ENCODE data around the gene LNX1. TPM values are rescaled to one million over a fixed set of nuclear protein-coding genes. Genes with fewer than 3 reads are reported as not detected.

Gene LNX1
- total RNA-seq, 1 donor from 2014 or later: 5.4 TPM

DNA sequence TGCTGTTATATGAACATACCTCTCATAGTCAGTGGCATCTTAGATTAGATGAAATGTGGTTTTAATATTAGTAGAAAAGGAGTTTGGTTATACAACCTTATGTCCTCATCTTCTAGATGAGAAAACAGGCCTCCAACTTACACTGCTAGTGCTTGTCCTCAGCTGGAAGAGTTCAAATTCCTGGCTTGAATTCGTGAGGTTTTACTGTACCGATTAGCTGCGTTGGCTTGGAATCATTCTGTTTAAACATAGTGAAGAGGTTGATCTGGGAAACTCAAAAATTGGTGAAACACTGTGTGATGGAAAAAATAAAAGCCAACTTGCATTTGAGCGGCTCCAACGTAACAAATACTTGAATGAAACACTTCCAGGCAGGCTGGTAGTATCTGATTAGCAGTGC, 81.0 kb downstream of the LNX1 start:
- Histone ChIP-seq H3K4me1 (no peaks in the 10 kb centered on the region), H3K36me3 (no peaks in the 10 kb centered on the region), H3K27me3 (ENCODE audit: low read depth) (no peaks in the 10 kb centered on the region), H3K4me3 (no peak overlapping the region), H3K9me3 (no peaks in the 10 kb centered on the region), H3K27ac (no peak overlapping the region)
- DNase-seq: no peak
- ATAC-seq: no peak
- TF ChIP-seq, protein P1, sequence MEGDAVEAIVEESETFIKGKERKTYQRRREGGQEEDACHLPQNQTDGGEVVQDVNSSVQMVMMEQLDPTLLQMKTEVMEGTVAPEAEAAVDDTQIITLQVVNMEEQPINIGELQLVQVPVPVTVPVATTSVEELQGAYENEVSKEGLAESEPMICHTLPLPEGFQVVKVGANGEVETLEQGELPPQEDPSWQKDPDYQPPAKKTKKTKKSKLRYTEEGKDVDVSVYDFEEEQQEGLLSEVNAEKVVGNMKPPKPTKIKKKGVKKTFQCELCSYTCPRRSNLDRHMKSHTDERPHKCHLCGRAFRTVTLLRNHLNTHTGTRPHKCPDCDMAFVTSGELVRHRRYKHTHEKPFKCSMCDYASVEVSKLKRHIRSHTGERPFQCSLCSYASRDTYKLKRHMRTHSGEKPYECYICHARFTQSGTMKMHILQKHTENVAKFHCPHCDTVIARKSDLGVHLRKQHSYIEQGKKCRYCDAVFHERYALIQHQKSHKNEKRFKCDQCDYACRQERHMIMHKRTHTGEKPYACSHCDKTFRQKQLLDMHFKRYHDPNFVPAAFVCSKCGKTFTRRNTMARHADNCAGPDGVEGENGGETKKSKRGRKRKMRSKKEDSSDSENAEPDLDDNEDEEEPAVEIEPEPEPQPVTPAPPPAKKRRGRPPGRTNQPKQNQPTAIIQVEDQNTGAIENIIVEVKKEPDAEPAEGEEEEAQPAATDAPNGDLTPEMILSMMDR (IDR thresholded peaks at IDR 0.05): no peak
- intact Hi-C loops (cut with DNase I): no loop called here

GRCh38 chr4:53508446-53508845, 82.8 kb downstream of the LNX1 start:
- no peak for DNase-seq
- H3K27ac ChIP-seq: no peak overlapping the region
- H3K4me1 ChIP-seq: no peaks in the 10 kb centered on the region
- no peak for ATAC-seq
- intact Hi-C loops (cut with DNase I): no loop called here
- TF ChIP-seq, protein P1 (IDR thresholded peaks at IDR 0.05): no peak
- no peaks in the 10 kb centered on the region for H3K9me3 ChIP-seq
- H3K27me3 ChIP-seq (ENCODE audit: low read depth): no peaks in the 10 kb centered on the region
- no peaks in the 10 kb centered on the region for H3K36me3 ChIP-seq
- no peak overlapping the region for H3K4me3 ChIP-seq

- Histone ChIP-seq H3K4me3 (no peak overlapping the region), H3K9me3 (no peaks in the 10 kb centered on the region), H3K36me3 (no peaks in the 10 kb centered on the region), H3K27ac (no peak overlapping the region), H3K27me3 (ENCODE audit: low read depth) (no peaks in the 10 kb centered on the region), H3K4me1 (no peaks in the 10 kb centered on the region)
- ATAC-seq (no peak), DNase-seq (no peak)
- TF ChIP-seq, protein P1 (IDR thresholded peaks at IDR 0.05): no peak
- intact Hi-C loops (cut with DNase I): no loop called here
Measured at GRCh38 chr4:53507671-53508286, 83.5 kb downstream of the LNX1 start.

DNA sequence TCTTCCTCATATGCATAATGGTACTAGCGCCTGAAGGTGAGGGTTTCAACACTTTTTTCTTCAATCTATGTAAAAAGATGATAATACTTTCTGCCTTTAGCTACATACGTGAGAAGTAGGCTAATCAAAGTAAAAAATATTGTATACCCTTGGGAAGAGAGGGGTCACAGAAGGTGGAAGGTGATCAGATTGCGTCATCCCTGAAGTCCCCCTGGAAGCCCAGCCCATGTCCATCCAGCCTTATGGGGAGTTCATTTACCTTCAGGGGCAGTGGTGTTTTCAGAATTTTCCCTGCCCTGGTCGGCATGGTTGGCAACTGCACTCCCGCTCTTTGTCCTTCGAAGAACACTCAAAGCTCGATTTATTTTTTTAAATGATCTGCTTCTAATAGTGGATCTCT, 84.2 kb downstream of the LNX1 start:
- ATAC-seq: no peak

DNA sequence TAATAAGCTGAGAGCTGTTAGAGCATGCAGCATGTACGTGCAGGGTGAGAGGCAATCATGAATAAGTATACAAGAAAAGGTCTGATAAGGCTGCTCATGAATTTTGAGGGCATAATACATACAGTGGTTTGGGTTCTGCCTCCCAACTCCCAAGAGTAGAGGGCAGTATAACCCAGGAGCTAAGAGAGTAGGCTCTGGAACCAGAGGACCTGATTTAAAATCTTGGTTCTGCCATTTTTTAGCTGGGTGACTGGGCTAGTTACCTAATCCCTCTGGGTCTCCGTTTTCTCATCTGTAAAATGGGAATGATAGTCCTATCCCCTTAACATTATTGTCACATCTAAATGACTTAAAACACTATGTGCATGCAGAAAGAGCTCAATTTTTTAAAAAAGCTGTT, 85.3 kb downstream of the LNX1 start:
- Histone ChIP-seq H3K9me3 (no peaks in the 10 kb centered on the region), H3K27ac (no peak overlapping the region), H3K27me3 (ENCODE audit: low read depth) (no peaks in the 10 kb centered on the region), H3K36me3 (no peaks in the 10 kb centered on the region), H3K4me1 (no peaks in the 10 kb centered on the region), H3K4me3 (no peak overlapping the region)
- TF ChIP-seq, protein P1 (IDR thresholded peaks at IDR 0.05): no peak
- DNase-seq: no peak
- intact Hi-C loops (cut with DNase I): no loop called here
- no peak for ATAC-seq

More for the DNA sequence above, 84.2 kb downstream of the LNX1 start:
- Histone ChIP-seq H3K4me3 (no peak overlapping the region), H3K4me1 (no peaks in the 10 kb centered on the region), H3K9me3 (no peaks in the 10 kb centered on the region), H3K27ac (no peak overlapping the region), H3K36me3 (no peaks in the 10 kb centered on the region), H3K27me3 (ENCODE audit: low read depth) (no peaks in the 10 kb centered on the region)
- no peak for DNase-seq
- intact Hi-C loops (cut with DNase I): no loop called here
- TF ChIP-seq, protein P1 (IDR thresholded peaks at IDR 0.05): no peak

All from lower lobe of right lung (tissue), 2 donors.